B cell (primary cell): ENCODE results near the gene CFAP100. TPM values are rescaled to one million over a fixed set of nuclear protein-coding genes. Genes with fewer than 3 reads are reported as not detected.

Experiments
- ATAC-seq: fragments of 200-7000 bp; cut with Tn5 transposase; one replicate; pipeline ENCODE4 v1.10.0; 2021; ENCODE audit warnings: low read depth, mild to moderate bottlenecking, moderate number of reproducible peaks, moderate library complexity
- CTCF ChIA-PET: fragments of 350-600 bp; sonication (Branson Sonifier 250); formaldehyde crosslinking; loops from one replicate; lab custom pipeline; 2021; ENCODE audit warnings: antibody characterized with exemption, inconsistent platforms; lab: Charles Lee
- POLR2A ChIA-PET: fragments of 350-600 bp; sonication (Branson Sonifier 250); formaldehyde crosslinking; loops from one replicate; lab custom pipeline; 2021; ENCODE audit warnings: antibody characterized with exemption; lab: Charles Lee
- DNase-seq: peaks from one replicate; pipeline ENCODE4 v3.0.0; 2013
- H2AFZ ChIP-seq: 2 replicates; pipeline ENCODE4 v1.6.1; 2012; ENCODE audit warnings: mild to moderate bottlenecking, low read depth, low read length; ENCODE audit not compliant: insufficient read depth, poor library complexity, severe bottlenecking
- H3K27ac ChIP-seq, 2 donors: 1 replicate in 1 of 2; 2 replicates in 1 of 2; pipeline ENCODE4 v1.5.1; 2012 to 2013; ENCODE audit warnings: low read length in 2 of 2, mild to moderate bottlenecking in 2 of 2, moderate library complexity in 1 of 2
- H3K27me3 ChIP-seq, 4 experiments: fragments of 200-600 bp in 1 of 4; sonication (generic) in 1 of 4; replicated peaks in 1 of 4; 1 replicate in 2 of 4; 2 replicates in 2 of 4; pipeline versions ENCODE4 v1.6.1 to v1.7.0; 2013 to 2016; ENCODE audit warnings: low read length in 3 of 4, mild to moderate bottlenecking in 2 of 4, mixed read lengths in 1 of 4, moderate library complexity in 1 of 4; ENCODE audit not compliant: insufficient read depth in 4 of 4, control insufficient read depth in 3 of 4; ENCODE audit errors: control extremely low read depth in 1 of 4
- H3K36me3 ChIP-seq, 2 experiments: replicated peaks in 1 of 2; 1 replicate in 1 of 2; 2 replicates in 1 of 2; pipeline versions ENCODE4 v1.6.1 to v1.7.1; 2013; ENCODE audit warnings: low read length in 1 of 2; ENCODE audit not compliant: insufficient read depth in 2 of 2, control insufficient read depth in 1 of 2; ENCODE audit errors: control extremely low read depth in 1 of 2, extremely low read depth in 1 of 2
- H3K4me1 ChIP-seq, 2 donors: fragments of 200-600 bp in 1 of 2; sonication (generic) in 1 of 2; 1 replicate in 1 of 2; 2 replicates in 1 of 2; pipeline versions ENCODE4 v1.5.1 to v1.6.1; 2013 to 2017; ENCODE audit warnings: low read length in 2 of 2; ENCODE audit not compliant: control insufficient read depth in 2 of 2, insufficient read depth in 2 of 2
- H3K4me2 ChIP-seq: replicated peaks from 2 replicates; pipeline ENCODE3; 2012; ENCODE audit warnings: mild to moderate bottlenecking, low read depth, low read length; ENCODE audit not compliant: poor library complexity, severe bottlenecking
- H3K4me3 ChIP-seq, 5 experiments: fragments of 200-600 bp in 1 of 5; sonication (generic) in 1 of 5; 1 replicate in 3 of 5; 2 replicates in 2 of 5; pipeline versions ENCODE4 v1.5.1 to v1.7.0; 2011 to 2016; ENCODE audit warnings: low read length in 4 of 5, mild to moderate bottlenecking in 4 of 5, low read depth in 2 of 5, control low read depth in 1 of 5, moderate library complexity in 1 of 5; ENCODE audit not compliant: insufficient read depth in 1 of 5; ENCODE audit errors: control extremely low read depth in 1 of 5, extremely low read depth in 1 of 5
- H3K79me2 ChIP-seq: fragments of 200-600 bp; sonication (generic); one replicate; pipeline ENCODE4 v1.6.0; 2016; ENCODE audit warnings: low read length; ENCODE audit not compliant: control insufficient read depth, insufficient read depth
- H3K9ac ChIP-seq: fragments of 200-600 bp; sonication (generic); 2 replicates; pipeline ENCODE4 v1.6.1; 2017; ENCODE audit warnings: mild to moderate bottlenecking, low read length, moderate library complexity
- H3K9me3 ChIP-seq, 3 donors: one replicate each; pipeline versions ENCODE4 v1.6.1 to v1.7.1; 2013; ENCODE audit warnings: low read length in 2 of 3; ENCODE audit not compliant: control insufficient read depth in 2 of 3, insufficient read depth in 1 of 3; ENCODE audit errors: control extremely low read depth in 1 of 3
- H4K20me1 ChIP-seq: 2 replicates; pipeline ENCODE4 v1.6.0; 2012; ENCODE audit warnings: mild to moderate bottlenecking, low read length; ENCODE audit not compliant: insufficient read depth, control insufficient read depth, poor library complexity, severe bottlenecking
- H3K27ac Mint-ChIP-seq: one replicate; pipeline ENCODE4 v1.8.0; 2021; ENCODE audit warnings: mixed read lengths
- H3K27me3 Mint-ChIP-seq: one replicate; pipeline ENCODE4 v1.8.0; 2021; ENCODE audit warnings: mixed read lengths
- H3K4me1 Mint-ChIP-seq: one replicate; pipeline ENCODE4 v1.8.0; 2021; ENCODE audit warnings: mixed read lengths
- H3K4me3 Mint-ChIP-seq: one replicate; pipeline ENCODE4 v1.8.0; 2021; ENCODE audit warnings: mixed read lengths
- H3K9me3 Mint-ChIP-seq: one replicate; pipeline ENCODE4 v1.8.0; 2022; ENCODE audit warnings: mixed read lengths; ENCODE audit not compliant: insufficient read depth
- CTCF ChIP-seq: fragments of 200-600 bp; IDR thresholded peaks from one replicate; pipeline ENCODE4 v1.8.0; 2022; ENCODE audit warnings: antibody characterized with exemption, mild to moderate bottlenecking
- EZH2 ChIP-seq: IDR thresholded peaks from 2 replicates; pipeline ENCODE4 v1.6.1; 2012; ENCODE audit warnings: borderline replicate concordance, low read depth, mild to moderate bottlenecking, moderate library complexity, low read length; ENCODE audit not compliant: insufficient read depth, poor library complexity, severe bottlenecking
- WGBS: methylation state at CpG from one replicate; pipeline ENCODE4 v1.1.5; 2013; ENCODE audit warnings: missing lambda C conversion rate; ENCODE audit not compliant: insufficient coverage; 5-methylcytosine and 5-hydroxymethylcytosine counted together
- intact Hi-C: fragments of 100-400 bp; cut with micrococcal nuclease; formaldehyde crosslinking; loops from one replicate; pipeline ENCODE4 v1.10.0; 2022
- polyA plus RNA-seq: library from polyadenylated mRNA; depleted of rRNA; stranded (reverse); fragments of >200 nt; gene quantifications from 2 replicates; pipeline ENCODE4 v1.2.3, GENCODE V29; 2012
- total RNA-seq, 2 donors: library from RNA; stranded (reverse); fragments of 120-200 nt in 1 of 2; gene quantifications; 1 replicate in 1 of 2; 2 replicates in 1 of 2; pipeline versions ENCODE4 v1.2.3 to v1.2.4, GENCODE V29; 2013 to 2022

Gene CFAP100
- total and polyA plus RNA-seq, 2 donors (not counting 1 experiment from before 2014, with no cell fraction given), result not detected

GRCh38 chr3:126350502-126351085 lies 44.1 kb upstream of the CFAP100 start:
- H3K9me3 Mint-ChIP-seq, result no peaks in the 10 kb centered on the region
- CTCF ChIA-PET, result no interaction called here

More at GRCh38 chr3:126350502-126351085, 44.1 kb upstream of the CFAP100 start:
- POLR2A ChIA-PET, result no interaction called here
- Histone ChIP-seq H3K27ac (no peak overlapping the region), H3K4me3 (no peak overlapping the region), H3K36me3 (no peaks in the 10 kb centered on the region), H2AFZ (no peak overlapping the region), H3K4me1 (peaks cover 2 to 3% of the 10 kb centered on the region in 2 donors), H3K27me3 (peaks cover 0 to 11% (median 5%) of the 10 kb centered on the region in 4 experiments), H4K20me1 (no peaks in the 10 kb centered on the region), H3K79me2 (no peaks in the 10 kb centered on the region), H3K4me2 (no peak overlapping the region), H3K9me3 (peaks cover 0 to under 1% (median 0%) of the 10 kb centered on the region in 3 donors), H3K9ac (no peak overlapping the region)
- TF ChIP-seq EZH2, result no peak
- TF ChIP-seq CTCF, result no peak
- peaks cover 2% of the 10 kb centered on the region for H3K4me1 Mint-ChIP-seq
- 86% methylated on average over 9 of the region's 9 CpGs for WGBS
- intact Hi-C loops, result no loop called here
- no peak overlapping the region for H3K4me3 Mint-ChIP-seq
- no peak overlapping the region for H3K27ac Mint-ChIP-seq
- H3K27me3 Mint-ChIP-seq, result peaks cover 5% of the 10 kb centered on the region
- ATAC-seq, result no peak
- no peak for DNase-seq
